ENCODE results near the gene TBCE. TPM values are rescaled to one million over a fixed set of nuclear protein-coding genes. Genes with fewer than 3 reads are reported as not detected.

Gene TBCE
- total and polyA plus RNA-seq, 9 of the 15 experiments (the other 6 are each of a cell fraction or from before 2014, with no cell fraction given) = 52.6 to 92.1 (median 82.1) TPM

- H4K20me1 ChIP-seq (replicated peaks; ENCODE audit: control insufficient read depth, insufficient read depth, low read length) = 0 out of 2 replicates have a peak, but pooled peaks cover 8% of the 10 kb centered on the region
- no peak overlapping the region for H2AFZ ChIP-seq (ENCODE audit: low read depth, low read length)
- in situ Hi-C loops (cut with MboI) (no loop called here), intact Hi-C loops (cut with micrococcal nuclease) (no loop called here)
- no peaks in the 10 kb centered on the region for H3K9me1 ChIP-seq (ENCODE audit: control insufficient read depth, insufficient read depth, low read length)
- peak; percentile 53 for ATAC-seq
- FAIRE-seq = no peak
- no peak for TF ChIP-seq ZSCAN32 (CRISPR knock-in tag; IDR thresholded peaks at IDR 0.05)
- no peak for TF ChIP-seq ELK1 (CRISPR knock-in tag; IDR thresholded peaks at IDR 0.05)
- TF ChIP-seq RBM15 (IDR thresholded peaks at IDR 0.05; ENCODE audit: insufficient read depth, low read length) = no peak
- TF ChIP-seq GATA2 (CRISPR knock-in tag; IDR thresholded peaks at IDR 0.05) = no peak
- TF ChIP-seq ZNF280B (CRISPR knock-in tag; IDR thresholded peaks at IDR 0.05) = no peak
- no peak for TF ChIP-seq PHTF2 (CRISPR knock-in tag; IDR thresholded peaks at IDR 0.05)
- TF ChIP-seq, protein P1, sequence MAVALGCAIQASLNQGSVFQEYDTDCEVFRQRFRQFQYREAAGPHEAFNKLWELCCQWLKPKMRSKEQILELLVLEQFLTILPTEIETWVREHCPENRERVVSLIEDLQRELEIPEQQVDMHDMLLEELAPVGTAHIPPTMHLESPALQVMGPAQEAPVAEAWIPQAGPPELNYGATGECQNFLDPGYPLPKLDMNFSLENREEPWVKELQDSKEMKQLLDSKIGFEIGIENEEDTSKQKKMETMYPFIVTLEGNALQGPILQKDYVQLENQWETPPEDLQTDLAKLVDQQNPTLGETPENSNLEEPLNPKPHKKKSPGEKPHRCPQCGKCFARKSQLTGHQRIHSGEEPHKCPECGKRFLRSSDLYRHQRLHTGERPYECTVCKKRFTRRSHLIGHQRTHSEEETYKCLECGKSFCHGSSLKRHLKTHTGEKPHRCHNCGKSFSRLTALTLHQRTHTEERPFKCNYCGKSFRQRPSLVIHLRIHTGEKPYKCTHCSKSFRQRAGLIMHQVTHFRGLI (CRISPR knock-in tag; IDR thresholded peaks at IDR 0.05) = no peak
- TF ChIP-seq E2F8 (IDR thresholded peaks at IDR 0.05; ENCODE audit: low read depth, partially characterized antibody) = no peak
- no peak for TF ChIP-seq TAF15 (IDR thresholded peaks at IDR 0.05; ENCODE audit: low read depth, low read length)
- TF ChIP-seq SMAD2 (IDR thresholded peaks at IDR 0.05; ENCODE audit: low read depth, low read length) = no peak
- no peak for TF ChIP-seq CREB3L1 (IDR thresholded peaks at IDR 0.05; ENCODE audit: borderline replicate concordance, low read depth)
- TF ChIP-seq ZNF77 (CRISPR knock-in tag; IDR thresholded peaks at IDR 0.05) = no peak
- TF ChIP-seq TCF7L2 (IDR thresholded peaks at IDR 0.05; ENCODE audit: low read depth, low read length) = no peak
- TF ChIP-seq ZNF253 (CRISPR knock-in tag; conservative IDR thresholded peaks at IDR 0.05) = no peak
- peaks cover 43% of the 10 kb centered on the region; the same call in 2 of the 3 replicates for H3K36me3 ChIP-seq (ENCODE audit: control insufficient read depth, insufficient read depth, low read length)
- ChIA-PET CTCF (ENCODE audit: low intra/inter-chr PET ratio) (no interaction called here), POLR2A (interaction anchor here (0.7 to 0.9 kb wide), 2 partner anchors 99 to 945 kb away, joined by 3 read pairs; no protein-coding TSS in a partner anchor)
- no peaks in the 10 kb centered on the region for H3K27me3 ChIP-seq (ENCODE audit: control insufficient read depth in 2 of 2, insufficient read depth in 2 of 2, low read length in 2 of 2)
- no TSS peak for BruUV-seq (replicated peaks)
- H3K9ac ChIP-seq (ENCODE audit: insufficient read depth in 1 of 2, low read depth in 2 of 2, low read length in 2 of 2) = no peak overlapping the region
- no peak overlapping the region for H3K27ac ChIP-seq (ENCODE audit: extremely low read depth, low read depth, low read length)
- no peak overlapping the region for H3K4me3 ChIP-seq
- DNase-seq (ENCODE audit: extremely low read depth in 1 of 4, low spot score in 3 of 4) = no peak
- H3K79me2 ChIP-seq (ENCODE audit: control insufficient read depth, insufficient read depth, low read length) = peaks cover 24% of the 10 kb centered on the region; the same call in 2 of the 3 replicates
- WGBS (ENCODE audit: insufficient coverage, low coverage, missing lambda C conversion rate) = 67% methylated on average over 12 of the region's 12 CpGs
- peaks cover 0 to 8% of the 10 kb centered on the region in 2 experiments; a peak in 2 of 5 replicates for H3K4me1 ChIP-seq (replicated peaks in 1 of 2; ENCODE audit: control insufficient read depth in 2 of 2, insufficient read depth in 2 of 2, low read length in 2 of 2)
- H3K4me2 ChIP-seq (ENCODE audit: insufficient read depth, low read length) = no peak overlapping the region
- no peaks in the 10 kb centered on the region for H3K9me3 ChIP-seq (replicated peaks; ENCODE audit: control insufficient read depth, insufficient read depth, low read depth, low read length)
Observed at GRCh38 chr1:235423214-235423652, 56.0 kb downstream of the TBCE start.
